SU-DHL-6 (cell line): ENCODE data around the gene CRYGN.

Experiments used
- CTCF ChIP-seq: fragments of 200-600 bp; sonication (generic); IDR thresholded peaks from one replicate; pipeline ENCODE4 v1.5.1; 2017; ENCODE audit warnings: antibody characterized with exemption, mild to moderate bottlenecking, low read length, moderate library complexity; ENCODE audit not compliant: insufficient read depth, poor library complexity, severe bottlenecking
- EZH2phosphoT487 ChIP-seq: fragments of 200-600 bp; sonication (generic), shearing (Covaris generic); conservative IDR thresholded peaks from 2 replicates; pipeline ENCODE4 v1.6.1; 2018; ENCODE audit warnings: mild to moderate bottlenecking, antibody characterized with exemption, low read length, moderate library complexity, mixed read lengths

- TF ChIP-seq CTCF = no peak
- TF ChIP-seq EZH2phosphoT487 = no peak
Measured at GRCh38 chr7:151442776-151443496, 3.0 kb upstream of the CRYGN start.
